Ovary (tissue), 9 donors: Measurements from ENCODE around the gene FFAR2. TPM values are rescaled to one million over a fixed set of nuclear protein-coding genes. Genes with fewer than 3 reads are reported as not detected.

Experiments
- DNase-seq, 5 donors: peaks; one replicate each; pipeline ENCODE4 v3.0.0-alpha.2; 2019 to 2020
- H3K27ac ChIP-seq, 2 donors: fragments of 200-600 bp; one replicate each; pipeline versions ENCODE4 v1.5.1 to v1.8.0; 2019 to 2022
- H3K27me3 ChIP-seq: fragments of 200-600 bp; one replicate; pipeline ENCODE4 v1.8.0; 2022
- H3K36me3 ChIP-seq: fragments of 200-600 bp; sonication (generic); one replicate; pipeline ENCODE4 v1.5.1; 2019
- H3K4me1 ChIP-seq: one replicate; pipeline ENCODE4 v1.8.1; 2013; ENCODE audit warnings: mild to moderate bottlenecking, moderate library complexity; ENCODE audit not compliant: insufficient read depth
- H3K4me3 ChIP-seq: fragments of 200-600 bp; sonication (generic); one replicate; pipeline ENCODE4 v1.5.1; 2017
- H3K9me3 ChIP-seq, 2 donors: fragments of 200-600 bp in 1 of 2; sonication (generic) in 1 of 2; one replicate each; pipeline versions ENCODE4 v1.5.1 to v1.8.1; 2013 to 2019; ENCODE audit warnings: mild to moderate bottlenecking in 1 of 2, moderate library complexity in 1 of 2
- CTCF ChIP-seq, 3 donors: fragments of 450-650 bp in 2 of 3; fragments of 200-600 bp in 1 of 3; IDR thresholded peaks; one replicate each; pipeline versions ENCODE4 v1.5.1 to v1.8.0; 2016 to 2022; ENCODE audit warnings: antibody characterized with exemption in 3 of 3, mild to moderate bottlenecking in 1 of 3
- EP300 ChIP-seq: sonication (generic); formaldehyde crosslinking; IDR thresholded peaks from one replicate; pipeline ENCODE4 v1.6.1; 2017; ENCODE audit warnings: antibody characterized with exemption
- POLR2A ChIP-seq: fragments of 450-650 bp; IDR thresholded peaks from one replicate; pipeline ENCODE4 v1.6.1; 2017; ENCODE audit warnings: antibody characterized with exemption, mild to moderate bottlenecking, moderate library complexity
- WGBS, 3 donors: extraction: QIAGEN DNeasy Blood & Tissue Kit in 1 of 3; methylation state at CpG; one replicate each; pipeline versions ENCODE4 v1.1.5 to v1.1.7; 2013 to 2017; 5-methylcytosine and 5-hydroxymethylcytosine counted together
- intact Hi-C, 4 donors: fragments of 100-400 bp; cut with DNase I; formaldehyde crosslinking; loops; one replicate each; pipeline versions ENCODE4 v1.11.0 to v1.15.1; 2022 to 2023
- polyA plus RNA-seq, 2 donors: library from polyadenylated mRNA; stranded (reverse); fragments of 200-250 nt in 1 of 2; fragments of 350-450 nt in 1 of 2; fragmentation: Illumina TruSeq in 1 of 2; extraction: RNeasy Lipid Tissue Mini Kit (QIAGEN cat#74804) in 1 of 2; gene quantifications; one replicate each; pipeline ENCODE4 v1.2.3, GENCODE V29; 2013 to 2014
- total RNA-seq, 7 donors: library from RNA; depleted of rRNA in 2 of 7; stranded (reverse); fragments of >200 nt in 2 of 7; fragmentation: NEBNext Ultra II Directional in 3 of 7; extraction: Animal tissue kit (Norgen Biotek cat#: 25700) in 3 of 7; gene quantifications; one replicate each; pipeline versions ENCODE4 v1.1.0 to v1.2.4, GENCODE V29; 2016 to 2023
- donor health status: DM: no; HTN: no; CAD: no; lungs with moderate emphysema.
- donor health status: DM: no; HTN: no; CAD: no.
- donor health status: Bipolar disorder and iron deficiency.
- donor health status: DM: yes; HTN: yes; CAD: no.
- donor health status: DM: no; HTN: no; CAD: no.
- donor health status: DM: yes; HTN: yes; CAD: no.

FFAR2 gene
- total and polyA plus RNA-seq, 9 donors = 0.20 to 0.47 (median 0.32) TPM; not detected in 5

GRCh38 chr19:35408284-35409171 lies 39.5 kb upstream of the FFAR2 start:
- DNase-seq = no peak
- intact Hi-C loops = no loop called here
- Histone ChIP-seq H3K4me1 (no peaks in the 10 kb centered on the region), H3K4me3 (no peak overlapping the region), H3K36me3 (no peaks in the 10 kb centered on the region), H3K27me3 (no peaks in the 10 kb centered on the region), H3K27ac (no peak overlapping the region), H3K9me3 (no peaks in the 10 kb centered on the region)
- TF ChIP-seq EP300 (no peak), POLR2A (no peak), CTCF (IDR thresholded peaks at IDR 0.05) (no peak)
- WGBS, 3 donors = 88 to 92% (median 90%) methylated on average over 13 of the region's 13 CpGs

DNA sequence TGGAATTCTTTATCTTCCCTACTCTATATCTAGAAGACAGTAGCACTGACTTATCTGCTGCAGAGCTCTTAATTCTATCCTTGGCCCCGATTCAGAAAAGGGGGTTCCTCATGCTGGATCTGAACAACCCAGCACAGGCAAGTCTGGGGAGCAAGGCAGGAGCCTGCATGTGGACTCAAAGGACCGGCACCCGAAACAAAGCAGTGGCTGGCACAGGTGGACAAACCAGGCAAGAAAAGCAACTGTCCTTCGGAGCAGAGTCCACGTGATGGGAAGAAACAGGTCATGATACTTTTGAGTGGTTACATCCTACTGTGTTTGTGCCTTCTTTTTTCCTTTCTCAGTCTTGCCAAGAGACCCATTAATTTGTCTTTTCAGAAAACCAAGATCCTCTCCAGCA lies 38.9 kb upstream of the FFAR2 start:
- Histone ChIP-seq H3K27me3 (no peaks in the 10 kb centered on the region), H3K36me3 (no peaks in the 10 kb centered on the region), H3K9me3 (no peaks in the 10 kb centered on the region), H3K4me3 (no peak overlapping the region), H3K27ac (no peak overlapping the region), H3K4me1 (no peaks in the 10 kb centered on the region)
- TF ChIP-seq EP300 (no peak), CTCF (IDR thresholded peaks at IDR 0.05) (no peak), POLR2A (no peak)
- 66 to 78% (median 68%) methylated on average over 5 of the region's 5 CpGs for WGBS, 3 donors
- intact Hi-C loops = no loop called here
- DNase-seq = no peak

GRCh38 chr19:35410487-35410886 lies 37.6 kb upstream of the FFAR2 start:
- intact Hi-C loops = no loop called here
- no peaks in the 10 kb centered on the region for H3K9me3 ChIP-seq
- 78 to 83% (median 80%) methylated on average over 5 of the region's 5 CpGs for WGBS, 3 donors
- H3K36me3 ChIP-seq = no peaks in the 10 kb centered on the region
- H3K4me3 ChIP-seq = no peak overlapping the region
- TF ChIP-seq EP300 (no peak), CTCF (IDR thresholded peaks at IDR 0.05) (no peak), POLR2A (no peak)
- no peaks in the 10 kb centered on the region for H3K4me1 ChIP-seq
- DNase-seq = no peak
- H3K27me3 ChIP-seq = no peaks in the 10 kb centered on the region
- H3K27ac ChIP-seq = no peak overlapping the region

DNA sequence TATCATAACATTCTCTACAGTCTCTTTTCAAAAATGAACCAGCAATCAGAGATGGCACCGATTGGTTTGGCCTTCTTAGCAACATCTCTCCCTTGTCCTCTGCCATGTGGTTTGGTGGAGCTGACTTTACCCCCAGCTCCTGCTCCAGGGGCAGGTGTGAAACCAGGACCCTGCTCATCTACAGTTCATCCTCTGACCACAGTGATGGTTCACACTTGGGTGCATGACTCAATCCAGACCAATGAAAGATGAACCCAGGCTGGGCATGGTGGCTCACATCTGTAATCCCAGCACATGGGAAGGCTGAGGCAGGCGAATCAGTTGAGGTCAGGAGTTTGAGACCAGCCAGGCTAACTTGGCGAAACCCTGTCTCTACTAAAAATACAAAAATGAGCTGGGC lies 33.6 kb upstream of the FFAR2 start:
- no peaks in the 10 kb centered on the region for H3K36me3 ChIP-seq
- 75 to 89% (median 81%) methylated on average over 3 of the region's 3 CpGs for WGBS, 3 donors
- no peaks in the 10 kb centered on the region for H3K4me1 ChIP-seq
- H3K27ac ChIP-seq = no peak overlapping the region
- no peak for TF ChIP-seq CTCF (IDR thresholded peaks at IDR 0.05)
- TF ChIP-seq EP300 = no peak
- TF ChIP-seq POLR2A = no peak
- no peak for DNase-seq
- H3K4me3 ChIP-seq = no peak overlapping the region
- H3K27me3 ChIP-seq = no peaks in the 10 kb centered on the region
- no peaks in the 10 kb centered on the region for H3K9me3 ChIP-seq
- intact Hi-C loops = no loop called here
